CD4-positive, alpha-beta memory T cell (primary cell): ENCODE results near the gene IKZF5. TPM values are rescaled to one million over a fixed set of nuclear protein-coding genes. Genes with fewer than 3 reads are reported as not detected.

Source experiments
- CTCF ChIA-PET: fragments of 350-600 bp; sonication (Branson Sonifier 250); formaldehyde crosslinking; loops from one replicate; lab custom pipeline; 2021; ENCODE audit warnings: inconsistent platforms; ENCODE audit not compliant: partially characterized antibody; lab: Charles Lee
- POLR2A ChIA-PET: fragments of 350-600 bp; sonication (Branson Sonifier 250); formaldehyde crosslinking; loops from one replicate; lab custom pipeline; 2021; ENCODE audit not compliant: partially characterized antibody; lab: Charles Lee
- DNase-seq, 5 donors: peaks; one replicate each; pipeline versions ENCODE4 v3.0.0 to v3.0.0-alpha.2; 2020 to 2022; ENCODE audit warnings: mixed read lengths in 1 of 5
- H3K27ac ChIP-seq: one replicate; pipeline ENCODE4 v1.7.0; 2013; ENCODE audit warnings: low read depth, low read length
- H3K27me3 ChIP-seq: 2 replicates; pipeline ENCODE4 v1.7.0; 2013; ENCODE audit warnings: mild to moderate bottlenecking, low read length, moderate library complexity; ENCODE audit not compliant: insufficient read depth
- H3K36me3 ChIP-seq: 2 replicates; pipeline ENCODE4 v1.7.0; 2013; ENCODE audit warnings: mild to moderate bottlenecking, low read length, moderate library complexity; ENCODE audit not compliant: insufficient read depth
- H3K4me1 ChIP-seq: 2 replicates; pipeline ENCODE4 v1.7.0; 2013; ENCODE audit warnings: mild to moderate bottlenecking, low read length, moderate library complexity; ENCODE audit not compliant: insufficient read depth
- H3K4me3 ChIP-seq, 2 donors: one replicate each; pipeline ENCODE4 v1.7.0; 2013; ENCODE audit warnings: low read length in 2 of 2, mild to moderate bottlenecking in 1 of 2
- H3K9me3 ChIP-seq, 2 donors: one replicate each; pipeline ENCODE4 v1.7.0; 2013; ENCODE audit warnings: low read length in 2 of 2, control low read depth in 1 of 2; ENCODE audit not compliant: control insufficient read depth in 1 of 2
- H3K27ac Mint-ChIP-seq, 7 donors: one replicate each; pipeline ENCODE4 v1.8.0; 2020 to 2021; ENCODE audit warnings: mixed read lengths in 7 of 7, mild to moderate bottlenecking in 6 of 7, inconsistent platforms in 3 of 7, moderate library complexity in 3 of 7
- H3K27me3 Mint-ChIP-seq, 2 donors: one replicate each; pipeline ENCODE4 v1.8.0; 2020 to 2021; ENCODE audit warnings: mixed read lengths in 2 of 2
- H3K36me3 Mint-ChIP-seq, 2 donors: one replicate each; pipeline ENCODE4 v1.8.0; 2020 to 2021; ENCODE audit warnings: mixed read lengths in 2 of 2, inconsistent platforms in 1 of 2, mild to moderate bottlenecking in 1 of 2
- H3K4me1 Mint-ChIP-seq, 4 donors: one replicate each; pipeline ENCODE4 v1.8.0; 2020 to 2021; ENCODE audit warnings: mixed read lengths in 4 of 4, mild to moderate bottlenecking in 1 of 4
- H3K4me3 Mint-ChIP-seq, 8 donors: one replicate each; pipeline ENCODE4 v1.8.0; 2020 to 2021; ENCODE audit warnings: mixed read lengths in 8 of 8, mild to moderate bottlenecking in 7 of 8, moderate library complexity in 6 of 8, inconsistent platforms in 3 of 8
- H3K9me3 Mint-ChIP-seq, 8 donors: one replicate each; pipeline ENCODE4 v1.8.0; 2020 to 2021; ENCODE audit warnings: mixed read lengths in 8 of 8, mild to moderate bottlenecking in 5 of 8, inconsistent platforms in 3 of 8, moderate library complexity in 1 of 8
- intact Hi-C: fragments of 100-400 bp; cut with micrococcal nuclease; formaldehyde crosslinking; loops from one replicate; pipeline ENCODE4 v1.15.1; 2023
- polyA plus RNA-seq, 2 donors: library from polyadenylated mRNA; unstranded; fragments of 300-500 nt; fragmentation: Illumina TruSeq; gene quantifications; one replicate each; pipeline ENCODE4 v1.2.3, GENCODE V29; 2021
- total RNA-seq, 2 experiments: library from RNA; stranded (reverse); gene quantifications; one replicate each; pipeline ENCODE4 v1.2.3, GENCODE V29; 2021

Gene IKZF5
- total and polyA plus RNA-seq, 4 experiments from 2014 or later, result 11.0 to 45.9 (median 26.0) TPM

- CTCF ChIA-PET, result interaction anchor here (0.7 kb wide), 1 partner anchor 9 kb away, joined by 3 read pairs; no protein-coding TSS in a partner anchor
- Mint-ChIP-seq H3K27ac (no peak overlapping the region), H3K4me3 (no peak overlapping the region), H3K9me3 (peaks cover 0 to 2% (median 0%) of the 10 kb centered on the region in 8 donors), H3K36me3 (peaks cover 0 to 31% of the 10 kb centered on the region in 2 donors), H3K27me3 (no peaks in the 10 kb centered on the region), H3K4me1 (peaks cover 13 to 21% (median 19%) of the 10 kb centered on the region in 4 donors)
- H3K4me1 ChIP-seq, result peaks cover 15% of the 10 kb centered on the region
- H3K36me3 ChIP-seq, result no peaks in the 10 kb centered on the region
- POLR2A ChIA-PET, result no interaction called here
- no peak for DNase-seq
- no peaks in the 10 kb centered on the region for H3K9me3 ChIP-seq
- intact Hi-C loops, result no loop called here
- no peaks in the 10 kb centered on the region for H3K27me3 ChIP-seq
- no peak overlapping the region for H3K4me3 ChIP-seq
- H3K27ac ChIP-seq, result no peak overlapping the region
Observed at GRCh38 chr10:123014772-123015171, 6.2 kb upstream of the IKZF5 start.

- Histone ChIP-seq H3K4me3 (no peak overlapping the region), H3K36me3 (no peaks in the 10 kb centered on the region), H3K4me1 (peaks cover 20% of the 10 kb centered on the region), H3K9me3 (no peaks in the 10 kb centered on the region), H3K27ac (no peak overlapping the region), H3K27me3 (no peaks in the 10 kb centered on the region)
- Mint-ChIP-seq H3K36me3 (peaks cover 6 to 31% of the 10 kb centered on the region in 2 donors), H3K4me3 (no peak overlapping the region), H3K27ac (no peak overlapping the region), H3K4me1 (peaks cover 19 to 28% (median 24%) of the 10 kb centered on the region in 4 donors), H3K9me3 (peaks cover 0 to 2% (median 0%) of the 10 kb centered on the region in 8 donors), H3K27me3 (no peaks in the 10 kb centered on the region)
- no peak for DNase-seq
- intact Hi-C loops, result no loop called here
- ChIA-PET CTCF (interaction anchor here (0.7 to 1.3 kb wide), 2 partner anchors 10 to 20 kb away, joined by 3 read pairs; no protein-coding TSS in a partner anchor), POLR2A (no interaction called here)
Observed at GRCh38 chr10:123013456-123014419, 5.1 kb upstream of the IKZF5 start.

- POLR2A ChIA-PET, result no interaction called here
- peaks cover 26 to 41% (median 35%) of the 10 kb centered on the region in 4 donors for H3K4me1 Mint-ChIP-seq
Observed at GRCh38 chr10:123011987-123012386, 3.4 kb upstream of the IKZF5 start.

GRCh38 chr10:123009105-123009820 is 668 bp upstream of the IKZF5 start:
- no peaks in the 10 kb centered on the region for H3K27me3 Mint-ChIP-seq
- H3K4me1 Mint-ChIP-seq, result peaks cover 38 to 66% (median 51%) of the 10 kb centered on the region in 4 donors
- ChIA-PET POLR2A (interaction anchor here (1.0 to 4.6 kb wide), 9 partner anchors 10 to 1907 kb away, joined by 3 to 74 read pairs (median 8); partner anchors contain the start of genes BUB3, C10orf88, FAM24B and PSTK), CTCF (interaction anchor here (3.9 kb wide), 1 partner anchor 29 kb away, joined by 26 read pairs; the partner anchor contains the start of gene PSTK)
- Histone ChIP-seq H3K9me3 (no peaks in the 10 kb centered on the region), H3K4me3 (peak overlapping the region; percentile 68 to 77), H3K27me3 (no peaks in the 10 kb centered on the region), H3K36me3 (no peaks in the 10 kb centered on the region), H3K27ac (peak overlapping the region; percentile 91), H3K4me1 (peaks cover 51% of the 10 kb centered on the region)
- peak in 4 of 5 donors; percentile 2 to 23 (median 17) for DNase-seq
- H3K36me3 Mint-ChIP-seq, result peaks cover 13 to 20% of the 10 kb centered on the region in 2 donors
- peak overlapping the region; percentile 92 to 100 (median 99) for H3K27ac Mint-ChIP-seq
- peak overlapping the region; percentile 96 to 100 (median 99) for H3K4me3 Mint-ChIP-seq
- H3K9me3 Mint-ChIP-seq, result no peaks in the 10 kb centered on the region
- intact Hi-C loops, result loop anchor here (2.0 kb wide), 1 partner anchor 1080 kb away; the partner anchor contains the start of gene ATE1

More at GRCh38 chr10:123011987-123012386, 3.4 kb upstream of the IKZF5 start:
- Histone ChIP-seq H3K4me1 (peaks cover 26% of the 10 kb centered on the region), H3K9me3 (no peaks in the 10 kb centered on the region), H3K27me3 (no peaks in the 10 kb centered on the region), H3K36me3 (no peaks in the 10 kb centered on the region), H3K27ac (no peak overlapping the region), H3K4me3 (no peak overlapping the region)
- intact Hi-C loops, result no loop called here
- H3K9me3 Mint-ChIP-seq, result peaks cover 0 to 2% (median 0%) of the 10 kb centered on the region in 8 donors
- no peak overlapping the region for H3K4me3 Mint-ChIP-seq
- CTCF ChIA-PET, result interaction anchor here (1.0 to 1.3 kb wide), 2 partner anchors 31 to 32 kb away, joined by 3 read pairs; partner anchors contain the start of gene PSTK
- no peaks in the 10 kb centered on the region for H3K27me3 Mint-ChIP-seq
- H3K36me3 Mint-ChIP-seq, result peaks cover 15 to 26% of the 10 kb centered on the region in 2 donors
- H3K27ac Mint-ChIP-seq, result no peak overlapping the region
- DNase-seq, result no peak

- intact Hi-C loops, result loop anchor here (1.0 to 2.0 kb wide), 6 partner anchors 27 to 1079 kb away; partner anchors contain the start of genes ATE1, BUB3, C10orf88 and FAM24B
- Mint-ChIP-seq H3K4me1 (peaks cover 43 to 74% (median 58%) of the 10 kb centered on the region in 4 donors), H3K27ac (peak overlapping the region; percentile 92 to 100 (median 99)), H3K9me3 (no peaks in the 10 kb centered on the region), H3K4me3 (peak overlapping the region; percentile 96 to 100 (median 99)), H3K36me3 (peaks cover 12 to 23% of the 10 kb centered on the region in 2 donors), H3K27me3 (no peaks in the 10 kb centered on the region)
- peak overlapping the region; percentile 68 to 87 for H3K4me3 ChIP-seq
- peak; percentile 42 to 79 (median 52) for DNase-seq
- peak overlapping the region; percentile 91 for H3K27ac ChIP-seq
- ChIA-PET POLR2A (interaction anchor here (0.8 to 4.6 kb wide), 12 partner anchors 8 to 233 kb away, joined by 3 to 74 read pairs (median 7); partner anchors contain the start of genes BUB3, C10orf88 and PSTK), CTCF (interaction anchor here (0.8 to 3.9 kb wide), 6 partner anchors 10 to 53 kb away, joined by 3 to 26 read pairs (median 3); partner anchors contain the start of gene PSTK)
- no peaks in the 10 kb centered on the region for H3K9me3 ChIP-seq
- no peaks in the 10 kb centered on the region for H3K36me3 ChIP-seq
- no peaks in the 10 kb centered on the region for H3K27me3 ChIP-seq
- peaks cover 61% of the 10 kb centered on the region for H3K4me1 ChIP-seq
Observed at GRCh38 chr10:123007558-123008354, 839 bp downstream of the IKZF5 start.

- H3K27ac Mint-ChIP-seq, result no peak overlapping the region
- peaks cover 55% of the 10 kb centered on the region for H3K4me1 ChIP-seq
- peaks cover 0 to 5% (median 0%) of the 10 kb centered on the region in 8 donors for H3K9me3 Mint-ChIP-seq
- H3K27me3 ChIP-seq, result no peaks in the 10 kb centered on the region
- no peak overlapping the region for H3K4me3 ChIP-seq
- ChIA-PET POLR2A (interaction anchor here (1.6 kb wide), 1 partner anchor 25 kb away, joined by 5 read pairs; the partner anchor contains the start of gene PSTK), CTCF (interaction anchor here (1.5 kb wide), 1 partner anchor 24 kb away, joined by 3 read pairs; the partner anchor contains the start of gene PSTK)
- H3K27ac ChIP-seq, result no peak overlapping the region
- H3K36me3 ChIP-seq, result no peaks in the 10 kb centered on the region
- peaks cover 9 to 29% of the 10 kb centered on the region in 2 donors for H3K36me3 Mint-ChIP-seq
- peaks cover 47 to 75% (median 60%) of the 10 kb centered on the region in 4 donors for H3K4me1 Mint-ChIP-seq
- intact Hi-C loops, result no loop called here
- no peak for DNase-seq
- H3K9me3 ChIP-seq, result no peaks in the 10 kb centered on the region
- H3K27me3 Mint-ChIP-seq, result no peaks in the 10 kb centered on the region
- no peak overlapping the region for H3K4me3 Mint-ChIP-seq
Observed at GRCh38 chr10:123004298-123004697, 4.3 kb downstream of the IKZF5 start.
